NCI-H2171 (cell line): ENCODE measurements around the gene GALNT7.

Experiments
- DNase-seq: peaks from one replicate; lab custom pipeline; 2025; lab: John Stamatoyannopoulos, UW

Gene GALNT7

DNA sequence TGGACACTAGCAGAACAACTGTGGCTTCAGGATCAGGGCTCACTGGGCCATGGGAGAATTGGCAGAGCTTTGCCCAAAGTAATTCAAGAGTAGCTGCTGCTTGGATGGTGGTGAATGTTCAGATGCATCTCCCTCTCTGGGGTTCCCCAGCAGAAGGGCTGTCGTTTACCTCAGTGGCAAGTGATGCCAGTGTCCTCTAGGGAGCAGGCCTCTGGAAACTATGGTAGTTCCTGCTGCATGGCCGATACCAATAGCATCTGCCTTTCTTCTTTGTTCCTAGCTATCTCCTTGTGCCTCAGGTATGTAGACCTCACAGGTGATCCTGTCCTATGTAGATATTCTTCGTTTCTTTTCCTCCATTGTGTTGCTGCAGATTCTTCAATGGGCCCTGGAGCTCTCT lies 139.2 kb downstream of the GALNT7 start:
- DNase-seq, result no peak

DNA sequence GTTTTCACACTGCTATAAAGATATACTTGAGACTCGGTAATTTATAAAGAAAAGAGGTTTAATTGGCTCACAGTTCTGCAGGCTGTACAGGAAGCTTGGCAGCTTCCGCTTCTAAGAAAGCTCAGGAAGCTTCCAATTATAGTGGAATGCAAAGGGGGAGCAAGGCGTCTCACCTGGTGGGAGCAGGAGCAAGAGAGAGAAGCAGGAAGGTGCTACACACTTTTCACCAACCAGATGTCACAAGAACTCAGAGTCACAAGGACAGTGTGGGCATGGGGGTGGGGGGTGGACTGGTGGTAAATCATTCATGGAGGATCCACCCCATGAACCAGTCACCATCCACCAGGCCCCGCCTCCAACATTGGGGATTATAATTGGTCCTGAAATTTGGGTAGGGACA lies 142.8 kb downstream of the GALNT7 start:
- no peak for DNase-seq

DNA sequence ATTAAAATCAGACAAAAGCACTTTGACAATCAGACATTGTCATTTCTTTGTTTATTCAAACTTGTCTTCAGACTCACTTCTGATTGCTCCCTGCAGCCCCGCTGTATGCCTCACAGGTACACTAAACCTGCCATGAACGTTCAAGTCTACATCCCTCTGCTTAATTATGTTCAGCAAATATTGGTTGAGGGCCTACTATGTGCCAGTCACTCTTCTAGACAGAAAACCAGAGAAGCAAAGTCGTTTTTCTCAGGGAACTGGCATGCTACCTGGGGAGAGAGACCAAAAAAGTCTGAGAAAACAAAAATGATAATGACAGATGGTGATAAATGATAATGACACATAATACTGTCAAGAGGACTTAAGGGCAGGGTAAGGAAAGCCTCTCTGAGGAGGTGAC lies 146.1 kb downstream of the GALNT7 start:
- no peak for DNase-seq

DNA sequence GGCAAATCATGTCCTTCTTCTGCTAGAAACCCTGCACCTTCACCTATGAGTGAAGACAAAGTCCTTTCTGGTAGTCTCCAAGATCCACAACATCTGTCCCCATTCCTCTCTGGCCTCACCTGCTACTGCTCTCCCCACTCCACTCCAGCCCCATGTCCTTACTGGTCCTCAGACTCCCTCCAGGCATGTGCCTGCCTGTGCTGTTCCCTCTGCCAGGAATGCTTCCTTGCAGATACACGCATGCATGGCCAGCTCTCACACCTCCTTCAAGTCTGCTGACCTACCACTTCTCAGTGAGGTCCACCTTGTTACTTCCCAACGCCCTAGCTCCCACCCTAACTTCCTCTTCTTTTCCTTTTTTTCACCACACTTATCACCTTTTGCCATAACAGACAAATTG lies 147.4 kb downstream of the GALNT7 start:
- DNase-seq, result no peak

DNA sequence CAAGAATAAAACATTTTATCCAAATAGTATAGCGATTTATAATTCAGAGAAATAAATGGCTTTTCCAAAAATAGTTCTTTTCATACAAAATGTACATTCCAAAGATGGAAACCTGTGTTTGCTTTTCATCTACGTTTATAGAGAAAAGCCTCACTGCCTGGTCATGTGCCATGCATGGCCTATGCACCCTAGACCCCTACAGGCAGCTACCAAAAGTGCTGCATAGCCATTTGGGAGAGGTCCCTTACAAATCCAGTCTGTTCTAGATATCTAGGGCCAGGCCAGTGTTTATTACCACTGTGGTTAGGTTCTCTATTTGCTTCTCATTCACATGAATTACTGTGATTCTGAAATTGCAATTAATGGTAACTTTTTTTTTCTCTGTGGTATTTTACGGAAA lies 148.4 kb downstream of the GALNT7 start:
- DNase-seq, result no peak

DNA sequence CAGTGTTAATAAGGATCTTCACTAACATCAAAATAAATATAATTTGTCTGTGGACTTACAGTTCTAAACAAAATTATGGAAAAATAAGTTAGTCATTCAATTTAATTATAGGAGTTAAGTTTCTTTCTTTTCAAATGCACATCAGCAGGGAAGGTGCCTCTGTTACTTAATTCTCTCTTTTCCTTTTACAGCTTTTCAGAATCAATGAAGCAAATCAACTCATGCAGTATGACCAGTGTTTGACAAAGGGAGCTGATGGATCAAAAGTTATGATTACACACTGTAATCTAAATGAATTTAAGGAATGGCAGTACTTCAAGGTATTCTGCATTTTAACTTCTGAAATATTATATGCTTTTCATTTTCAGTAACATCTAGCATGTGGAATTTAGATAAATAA lies 149.6 kb downstream of the GALNT7 start:
- DNase-seq, result no peak

DNA sequence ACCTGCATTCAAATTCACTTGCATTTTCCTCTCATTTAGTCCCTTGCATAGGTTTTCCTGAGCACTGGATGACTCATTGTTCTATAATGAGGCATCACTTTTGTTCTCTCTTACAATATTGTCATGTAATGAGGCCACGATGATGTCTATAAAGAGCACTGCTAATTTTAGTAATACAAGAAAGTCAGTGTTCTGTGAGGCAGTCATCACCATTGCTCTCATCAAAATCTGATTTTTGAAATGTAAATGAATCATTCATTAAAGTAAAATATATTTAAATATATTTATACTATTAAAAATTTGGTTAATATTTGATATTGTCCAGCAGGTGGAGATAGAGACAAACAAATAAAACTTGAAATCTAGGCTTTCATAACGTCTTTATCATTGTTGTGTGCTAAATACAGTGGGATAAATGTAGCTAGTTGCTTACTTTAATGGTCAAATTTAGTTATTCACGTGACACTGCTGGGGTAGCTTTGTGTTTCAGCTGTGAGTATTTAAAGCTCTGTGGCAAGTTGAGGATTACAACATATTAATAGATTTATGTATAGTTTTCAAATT lies 150.1 kb downstream of the GALNT7 start:
- no peak for DNase-seq

DNA sequence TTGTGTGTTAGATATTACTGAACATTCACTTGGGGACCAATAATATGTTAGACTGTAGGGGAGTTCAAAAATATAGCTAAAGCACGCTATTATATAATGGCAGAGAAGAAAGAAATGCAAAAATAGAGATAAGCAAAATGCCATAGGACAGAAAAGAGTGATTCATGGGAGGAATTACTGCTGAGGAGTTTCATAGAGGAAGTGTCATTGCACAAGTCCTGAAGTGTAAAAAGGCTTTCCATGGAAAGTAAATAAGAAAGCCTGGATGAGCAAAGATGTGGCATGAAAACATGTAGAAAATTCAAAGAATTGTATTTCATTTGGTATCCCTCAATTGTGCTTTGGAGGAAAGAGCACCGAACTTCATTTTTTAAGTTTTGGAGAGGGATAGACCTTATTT lies 151.1 kb downstream of the GALNT7 start:
- DNase-seq, result no peak

DNA sequence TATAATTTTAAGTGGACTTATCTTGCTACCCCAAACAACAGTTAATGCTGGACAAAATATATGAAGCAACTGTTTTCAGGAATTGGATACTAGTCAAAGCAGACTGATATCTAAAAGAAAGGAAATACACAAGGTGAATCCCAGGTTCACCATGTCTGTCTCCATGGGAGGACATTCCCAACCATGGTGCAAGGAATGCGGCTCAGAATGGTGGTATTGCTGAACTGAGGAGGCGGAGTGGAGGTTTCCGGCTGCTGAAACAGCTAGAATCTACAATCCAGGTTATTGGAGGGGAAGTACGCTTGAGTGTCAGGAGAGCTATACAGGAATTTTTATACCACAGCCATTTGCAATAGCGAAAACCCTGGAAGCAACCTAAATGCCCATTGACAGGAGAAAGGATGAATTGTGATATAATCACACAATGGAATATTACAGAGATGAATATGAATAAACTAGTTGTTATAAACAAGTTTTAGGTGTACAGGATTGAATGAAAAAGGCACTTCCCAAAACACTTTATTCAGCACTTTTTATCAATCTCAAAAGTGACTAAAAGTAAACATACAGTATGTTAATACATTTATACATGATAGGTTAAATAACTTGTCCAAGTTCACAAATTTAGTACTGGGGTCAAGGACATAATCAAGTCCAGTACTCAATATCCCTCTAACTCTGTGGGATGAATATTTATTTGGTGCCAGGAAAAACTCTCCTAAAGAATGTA lies 156.6 kb downstream of the GALNT7 start:
- no peak for DNase-seq

DNA sequence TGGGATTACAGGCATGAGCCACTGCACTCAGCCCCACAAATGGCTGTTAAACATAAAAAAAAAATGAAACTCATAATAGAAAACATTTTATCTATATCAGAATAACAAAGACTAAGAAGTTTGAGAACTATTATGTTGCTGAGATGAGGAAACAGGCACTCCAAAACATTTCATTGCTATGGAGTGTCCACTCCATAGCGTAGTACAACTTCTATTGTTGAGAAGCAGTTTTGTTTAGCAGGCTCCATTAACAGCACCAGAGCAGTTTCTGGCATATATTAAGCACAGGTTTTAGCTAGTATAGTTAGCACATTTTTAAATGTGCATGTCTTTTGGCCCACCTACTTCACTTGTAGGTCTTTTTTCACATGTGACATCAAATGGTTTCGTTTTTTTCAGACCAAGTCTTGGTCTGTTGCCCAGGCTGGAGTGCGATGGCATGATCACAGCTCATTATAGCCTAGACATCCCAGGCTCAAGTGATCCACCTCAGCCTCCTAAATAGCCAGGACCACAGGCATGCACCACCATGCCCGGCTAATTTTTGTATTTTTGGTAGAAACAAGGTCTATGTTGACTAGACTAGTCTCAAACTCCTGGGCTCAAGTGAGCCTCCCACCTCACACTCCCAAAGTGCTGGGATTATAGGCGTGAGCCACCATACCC lies 159.8 kb downstream of the GALNT7 start:
- no peak for DNase-seq

DNA sequence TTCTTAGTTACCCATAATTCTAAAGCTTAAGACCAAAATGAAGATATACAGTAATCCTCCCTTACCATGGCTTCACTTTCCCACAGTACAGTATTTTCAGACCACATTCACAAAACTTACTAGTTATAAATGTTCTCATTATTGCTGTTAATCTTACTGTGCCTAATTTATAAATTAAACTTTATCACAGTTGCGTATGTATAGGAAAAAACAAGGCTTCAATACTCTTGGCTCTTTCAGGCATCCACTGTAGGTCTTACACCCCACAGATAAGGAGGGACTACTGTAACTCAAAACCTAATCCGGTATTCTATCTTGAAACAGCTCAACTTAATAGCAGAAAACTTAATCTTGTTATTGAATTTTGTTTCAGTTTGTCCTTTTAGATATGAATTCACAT lies 162.0 kb downstream of the GALNT7 start:
- DNase-seq, result no peak

DNA sequence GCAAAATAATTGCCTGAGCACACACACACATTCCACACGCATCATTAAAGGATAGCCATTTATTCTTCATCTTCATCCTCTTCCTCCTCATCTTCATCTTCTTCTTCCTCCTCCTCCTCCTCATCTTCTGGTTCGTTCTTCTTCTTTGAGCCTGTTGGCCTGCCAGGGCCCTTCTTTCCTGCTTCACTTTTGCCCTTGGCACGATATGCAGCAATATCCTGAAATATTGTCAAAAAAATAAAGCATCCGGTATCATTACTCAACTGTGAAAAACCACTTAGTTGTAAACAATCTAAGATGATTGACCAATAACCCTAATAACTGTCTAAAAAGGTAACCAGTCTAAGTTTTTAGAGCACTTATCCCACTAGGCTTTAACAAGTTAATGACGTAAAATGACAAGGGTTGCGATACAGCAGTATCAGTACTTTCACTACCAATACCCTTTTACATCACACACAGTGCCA lies 163.4 kb downstream of the GALNT7 start:
- DNase-seq, result no peak

DNA sequence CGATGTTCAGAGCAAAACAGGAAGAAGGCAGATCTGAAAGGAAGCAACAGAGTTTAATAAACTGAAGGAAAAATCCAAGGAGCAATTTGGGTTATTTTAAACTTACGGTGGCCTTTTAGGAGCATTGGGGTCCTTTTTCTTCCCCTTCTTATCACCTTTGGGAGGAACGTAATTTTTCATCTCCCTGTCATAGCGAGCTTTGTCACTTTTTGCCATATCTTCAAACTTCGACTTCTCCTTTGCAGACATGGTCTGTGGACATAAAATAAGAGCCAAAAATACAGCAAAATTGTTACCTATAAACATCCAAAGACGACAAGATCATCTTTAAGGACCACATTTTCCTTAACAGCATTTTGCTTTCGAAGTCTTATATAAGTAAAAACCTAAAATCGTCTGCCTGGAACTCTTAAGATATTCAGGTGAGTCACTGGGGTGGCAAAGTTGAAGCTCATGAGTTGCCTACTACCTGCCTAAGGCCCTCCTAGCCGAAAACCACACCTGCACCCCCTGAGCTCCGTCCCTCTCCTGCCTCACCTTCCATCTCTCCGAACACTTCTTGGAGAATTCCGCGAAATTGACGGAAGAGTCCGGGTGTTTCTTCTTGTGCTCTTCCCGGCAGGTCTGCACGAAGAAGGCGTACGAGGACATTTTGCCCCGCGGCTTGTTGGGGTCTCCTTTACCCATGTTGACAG lies 164.5 kb downstream of the GALNT7 start:
- no peak for DNase-seq

DNA sequence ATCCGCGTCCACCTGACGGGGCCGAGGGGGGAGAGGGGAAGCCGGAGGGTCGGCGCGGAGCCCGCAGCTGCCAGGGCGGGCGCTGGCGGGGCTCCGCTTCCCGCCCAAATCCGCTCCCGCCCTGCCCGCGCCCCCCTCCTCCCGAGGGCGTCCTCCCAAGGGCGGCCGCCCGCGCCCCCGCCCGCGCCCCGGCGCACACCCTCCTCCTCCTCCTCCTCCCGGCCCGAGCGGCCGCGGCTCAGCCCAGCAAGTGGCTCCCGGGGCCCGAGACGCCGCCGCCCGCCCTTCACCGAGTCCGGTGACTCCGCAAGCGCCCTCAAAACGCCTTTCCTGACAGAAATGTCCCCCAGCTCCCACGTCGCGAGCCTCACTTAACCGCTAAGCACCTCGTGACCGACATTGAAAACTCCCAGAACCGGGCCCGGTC lies 165.1 kb downstream of the GALNT7 start:
- peak; percentile 23 for DNase-seq

DNA sequence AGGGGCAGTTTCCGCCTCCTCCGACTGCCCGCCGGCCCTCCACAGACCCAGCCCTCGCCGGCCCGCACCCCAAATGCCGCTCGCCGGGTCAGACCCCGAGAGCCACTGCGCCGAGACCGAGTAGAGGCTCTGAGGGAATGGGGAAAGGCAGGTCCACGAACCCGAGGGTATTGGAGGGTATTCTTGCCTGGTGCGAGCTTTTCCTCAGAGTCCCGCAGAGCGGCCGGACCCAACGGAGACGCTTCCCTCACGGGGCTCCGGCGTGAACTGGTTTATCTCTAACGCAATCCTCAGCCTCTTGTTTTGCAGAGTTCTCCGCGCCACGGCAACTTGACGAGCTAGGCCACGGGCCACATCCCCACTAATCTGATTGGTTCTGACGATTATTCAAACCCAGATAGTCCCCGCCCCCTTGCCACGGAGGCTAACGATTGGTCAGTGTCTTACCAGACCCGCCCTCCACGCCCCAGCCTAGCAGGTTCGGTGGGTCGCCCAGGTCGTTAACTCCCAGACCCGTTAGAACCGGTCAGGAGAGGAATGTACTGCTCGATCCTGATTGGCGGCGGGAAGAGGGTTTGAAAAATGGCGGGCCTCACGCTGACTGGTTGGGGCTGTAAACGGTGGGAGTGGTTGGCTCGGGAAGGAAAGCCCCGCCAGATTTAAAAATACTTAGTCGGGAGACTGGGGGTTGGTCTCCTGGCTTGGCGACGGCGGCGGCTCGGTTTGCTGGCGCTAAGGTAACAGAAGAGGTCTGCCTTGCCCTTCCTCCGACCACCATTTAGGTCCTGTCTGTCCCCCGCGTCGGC lies 165.7 kb downstream of the GALNT7 start, which contains the start of gene HMGB2:
TSS of gene HMGB2 (minus strand) at position 274 of the 806 bp plus-strand sequence. CDS start 709 bp downstream, outside the sequence.
- peak; percentile 92 for DNase-seq

DNA sequence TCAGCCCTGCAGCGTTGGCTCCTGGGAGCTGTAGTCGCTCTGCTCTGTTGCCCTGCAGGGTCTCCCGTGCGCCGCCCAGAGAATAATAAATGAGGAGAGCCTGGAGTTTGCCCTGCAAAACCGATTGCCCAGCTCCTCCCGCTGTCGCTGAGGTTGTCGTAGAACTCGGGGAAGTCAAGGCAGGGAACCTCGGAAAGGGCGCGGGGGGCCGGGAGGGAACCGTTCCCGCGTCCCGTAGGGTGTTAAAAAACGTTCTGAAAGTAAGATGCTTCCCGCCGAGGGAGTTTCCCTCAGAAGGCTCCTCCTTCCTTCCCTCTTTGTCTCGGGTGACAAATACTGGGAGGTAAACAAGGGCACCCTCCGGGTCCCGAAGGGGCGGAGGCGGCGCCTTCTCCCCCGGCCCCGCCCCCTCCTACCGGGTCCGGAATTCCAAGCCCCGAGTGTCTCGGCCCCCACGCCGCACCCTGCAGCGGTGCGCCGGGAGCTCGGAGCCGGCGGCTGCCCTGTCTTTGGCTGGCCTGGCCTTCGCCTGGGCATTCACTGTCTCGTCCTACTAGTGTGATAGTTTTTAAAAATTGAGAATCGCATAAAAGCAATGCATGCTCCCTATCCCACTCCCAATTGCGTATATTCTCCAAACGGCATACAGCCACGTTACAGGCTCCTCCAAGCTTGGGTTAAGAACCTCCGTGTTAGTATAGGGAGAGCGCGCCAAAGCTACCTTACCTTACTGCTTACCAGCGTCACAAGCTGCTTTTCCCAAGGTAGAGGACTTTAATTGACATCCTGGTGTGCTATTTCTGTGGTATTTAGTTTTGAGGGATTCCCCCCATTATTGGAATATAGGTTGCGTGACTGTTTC lies 166.5 kb downstream of the GALNT7 start:
- peak; percentile 61 for DNase-seq

DNA sequence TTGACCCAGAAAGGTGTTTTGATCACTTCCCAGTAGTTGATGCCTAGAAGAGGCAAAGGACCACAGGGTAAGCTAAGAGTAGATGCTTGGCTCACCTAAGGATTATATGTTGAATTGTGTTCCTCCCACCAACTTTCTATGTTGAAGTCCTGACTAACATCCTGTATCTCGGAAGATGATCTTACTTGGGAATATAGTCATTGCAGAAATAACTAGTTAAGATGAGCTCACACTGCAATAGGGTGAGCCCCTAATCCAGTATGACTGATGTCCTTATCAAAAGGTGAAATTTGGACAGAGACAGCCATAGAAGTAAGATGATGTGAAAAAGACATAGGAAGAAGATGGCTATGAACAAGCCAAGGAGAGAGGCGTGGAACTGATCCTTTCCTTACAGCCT lies 168.9 kb downstream of the GALNT7 start:
- no peak for DNase-seq

DNA sequence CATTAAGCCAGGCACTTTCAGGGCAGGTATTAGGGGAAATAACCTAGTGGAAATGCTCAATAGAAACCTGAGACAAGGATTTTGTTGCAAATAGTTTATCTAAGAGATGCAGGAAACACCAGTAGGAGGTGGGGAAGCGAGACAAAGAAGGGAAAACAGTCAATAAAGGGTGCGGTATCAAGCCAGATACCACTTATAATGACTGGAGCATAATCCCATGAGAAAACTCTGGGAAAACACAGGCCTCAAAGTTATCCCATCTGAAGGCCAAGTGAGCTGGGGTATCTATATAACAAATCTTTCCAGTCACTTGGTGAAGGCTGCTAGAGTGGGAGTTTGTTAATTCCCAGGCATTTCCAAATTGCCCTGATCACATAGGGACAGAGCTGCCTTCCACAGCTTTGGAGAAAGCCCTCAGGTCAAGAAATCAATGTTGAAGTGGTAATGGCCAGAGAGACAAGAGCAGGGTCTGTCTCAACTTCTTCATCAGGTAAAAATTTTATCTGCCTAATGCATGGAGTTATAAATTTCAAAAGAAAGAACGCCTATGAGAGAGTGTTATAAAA lies 175.3 kb downstream of the GALNT7 start:
- no peak for DNase-seq

DNA sequence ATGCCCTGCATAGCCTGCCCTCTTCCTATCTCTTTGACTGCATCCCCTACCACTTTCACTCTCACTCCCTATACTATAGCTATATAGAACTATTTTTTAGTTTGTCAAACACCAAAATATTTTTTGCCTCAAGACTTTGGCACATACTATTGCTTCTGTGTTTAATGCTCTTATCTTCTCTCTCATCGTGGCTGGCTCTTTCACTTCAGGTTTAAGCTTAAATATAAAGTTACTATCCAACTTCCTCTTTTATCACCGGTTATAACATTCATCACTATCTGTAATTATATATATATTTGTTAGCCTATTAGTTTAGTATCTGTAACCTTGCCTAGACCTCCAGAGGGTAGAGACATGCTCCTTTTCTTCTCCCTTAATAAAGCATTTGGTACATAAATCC lies 177.0 kb downstream of the GALNT7 start:
- DNase-seq, result no peak

DNA sequence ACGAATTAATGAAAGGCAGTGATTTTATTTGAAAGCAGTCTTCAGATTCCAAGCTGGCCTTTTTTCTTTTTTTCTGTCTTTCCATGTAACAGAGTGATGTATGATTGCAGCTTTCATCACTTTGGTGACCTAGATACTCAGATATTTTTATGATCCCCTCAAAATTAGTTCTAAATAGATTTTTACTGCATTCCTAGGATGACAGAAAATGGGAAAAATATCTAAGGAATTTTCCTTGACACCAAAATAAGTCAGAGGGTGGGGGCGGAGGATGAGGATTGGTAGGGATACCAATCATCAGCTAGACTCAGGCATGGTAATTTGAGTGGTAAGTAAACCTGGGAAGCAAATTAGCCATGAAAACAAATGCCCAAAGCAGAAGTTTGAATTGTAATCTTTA lies 177.5 kb downstream of the GALNT7 start:
- no peak for DNase-seq

DNA sequence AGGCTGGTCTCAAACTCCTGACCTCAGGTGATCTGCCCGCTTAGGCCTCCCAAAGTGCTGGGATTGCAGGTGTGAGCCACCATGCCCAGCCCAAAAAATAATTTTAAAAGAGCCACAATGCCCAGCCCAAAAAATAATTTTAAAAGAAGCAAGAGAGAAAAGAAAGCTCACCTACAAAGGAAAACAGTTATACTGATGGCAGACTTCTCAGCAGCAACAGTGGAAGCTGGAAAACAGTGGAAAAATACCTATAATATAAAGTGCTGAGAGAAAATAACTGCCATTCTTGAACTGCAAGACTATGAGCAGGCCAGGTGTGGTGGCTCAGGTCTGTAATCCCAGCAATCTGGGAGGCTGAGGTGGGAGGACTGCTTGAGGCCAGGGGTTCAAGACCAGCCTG lies 178.9 kb downstream of the GALNT7 start:
- no peak for DNase-seq
